SK-N-SH (cell line): ENCODE results near the gene DCP1B.

ENCODE experiments used
- CTCF ChIP-seq: fragments of 200-600 bp; sonication (generic); IDR thresholded peaks from 2 replicates; pipeline ENCODE4 v1.6.1; 2017; ENCODE audit warnings: antibody characterized with exemption, mild to moderate bottlenecking, moderate library complexity
- EP300 ChIP-seq, 2 experiments: IDR thresholded peaks; 2 replicates each; pipeline versions ENCODE4 v1.4.0 to v1.6.1; 2012; ENCODE audit warnings: borderline replicate concordance in 1 of 2, low read depth in 1 of 2, low read length in 1 of 2
- GABPA ChIP-seq: IDR thresholded peaks from 2 replicates; pipeline ENCODE4 v1.4.0; 2012; ENCODE audit warnings: low read depth, mild to moderate bottlenecking
- NFIC ChIP-seq: IDR thresholded peaks from 2 replicates; pipeline ENCODE4 v1.4.0; 2012; ENCODE audit warnings: borderline replicate concordance
- PBX3 ChIP-seq: IDR thresholded peaks from 2 replicates; pipeline ENCODE4; 2012
- POLR2AphosphoS5 ChIP-seq: IDR thresholded peaks from 2 replicates; pipeline ENCODE4 v1.6.1; 2012; ENCODE audit warnings: low read depth, low read length
- REST ChIP-seq: IDR thresholded peaks from 2 replicates; pipeline ENCODE4 v1.6.1; 2012; ENCODE audit warnings: mild to moderate bottlenecking, low read depth, low read length, moderate library complexity
- SIN3A ChIP-seq: IDR thresholded peaks from 2 replicates; pipeline ENCODE4 v1.6.1; 2012; ENCODE audit warnings: low read depth, mild to moderate bottlenecking, low read length, moderate library complexity, borderline replicate concordance
- SMC3 ChIP-seq: IDR thresholded peaks from 2 replicates; pipeline ENCODE4 v1.6.1; 2012; ENCODE audit warnings: low read depth, low read length, improper control_type of control experiment
- TAF1 ChIP-seq: IDR thresholded peaks from 2 replicates; pipeline ENCODE4 v1.6.1; 2012; ENCODE audit warnings: low read depth, mild to moderate bottlenecking, low read length, moderate library complexity, borderline replicate concordance
- USF1 ChIP-seq: IDR thresholded peaks from 2 replicates; pipeline ENCODE4 v1.4.0; 2012; ENCODE audit warnings: low read depth, borderline replicate concordance
- YY1 ChIP-seq: IDR thresholded peaks from 2 replicates; pipeline ENCODE4 v1.4.0; 2012; ENCODE audit warnings: low read depth, mild to moderate bottlenecking

- TF ChIP-seq SIN3A, result no peak
- TF ChIP-seq YY1, result no peak
- TF ChIP-seq EP300 (IDR thresholded peaks at IDR 0.05; ENCODE audit: borderline replicate concordance in 1 of 2, low read depth in 1 of 2, low read length in 1 of 2), result no peak
- no peak for TF ChIP-seq CTCF
- TF ChIP-seq NFIC, result no peak
- TF ChIP-seq PBX3, result no peak
- no peak for TF ChIP-seq POLR2AphosphoS5
- TF ChIP-seq USF1, result no peak
- no peak for TF ChIP-seq TAF1
- no peak for TF ChIP-seq GABPA
- TF ChIP-seq REST, result no peak
- no peak for TF ChIP-seq SMC3
Measured at GRCh38 chr12:2023365-2023764, 19.1 kb upstream of the DCP1B start.
